ENCODE measurements around the gene MYO1A. TPM values are rescaled to one million over a fixed set of nuclear protein-coding genes. Genes with fewer than 3 reads are reported as not detected.

MYO1A gene
- total and polyA plus RNA-seq, 2 of the 13 experiments (the other 11 are each of a cell fraction or from before 2014, with no cell fraction given): 5.3 to 6.0 TPM

DNA sequence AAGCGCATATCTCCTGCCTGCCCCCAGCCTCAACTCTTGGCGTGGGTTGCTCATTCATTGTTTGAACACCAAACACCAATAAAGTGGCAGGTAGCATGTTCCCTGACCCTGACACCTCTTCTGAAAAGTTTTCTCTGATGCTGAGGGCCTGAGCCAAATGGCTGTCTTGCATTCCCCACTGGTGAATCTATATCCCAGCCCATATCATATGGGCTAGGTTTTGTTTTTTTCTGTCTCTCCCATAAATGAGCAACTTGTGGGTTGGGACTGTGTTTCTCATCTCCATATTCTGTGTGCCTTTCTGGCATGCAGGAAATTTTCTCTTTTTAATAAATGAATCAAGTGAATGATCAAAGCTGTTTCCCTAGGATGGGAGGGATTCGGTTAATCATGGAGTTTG, 5.0 kb downstream of the MYO1A start:
- Histone ChIP-seq H3K9ac (ENCODE audit: insufficient read depth, low read depth, low read length) (no peak overlapping the region), H3K4me2 (ENCODE audit: low read depth, low read length) (no peak overlapping the region), H3K36me3 (replicated peaks in 1 of 2; ENCODE audit: control insufficient read depth in 1 of 2, insufficient read depth in 2 of 2, low read length in 2 of 2) (no peaks in the 10 kb centered on the region), H3K4me3 (replicated peaks in 1 of 3; ENCODE audit: insufficient read depth in 1 of 3, low read depth in 2 of 3, low read length in 3 of 3) (no peak overlapping the region), H2AFZ (ENCODE audit: low read length) (no peak overlapping the region), H3K79me2 (ENCODE audit: insufficient read depth, low read length) (no peaks in the 10 kb centered on the region), H3K27me3 (ENCODE audit: control insufficient read depth in 1 of 2, insufficient read depth in 2 of 2, low read length in 2 of 2) (no peaks in the 10 kb centered on the region), H3K27ac (ENCODE audit: extremely low read length, insufficient read depth, low read length) (no peak overlapping the region), H3K9me3 (ENCODE audit: low read length) (no peaks in the 10 kb centered on the region), H4K20me1 (ENCODE audit: insufficient read depth, low read length) (no peaks in the 10 kb centered on the region), H3K4me1 (ENCODE audit: insufficient read depth, low read length) (peaks cover 21% of the 10 kb centered on the region)
- no TSS peak for BruUV-seq (replicated peaks)
- CTCF ChIA-PET (ENCODE audit: low intra/inter-chr PET ratio, low total read pairs): no interaction called here
- TF ChIP-seq SMARCC2 (IDR thresholded peaks at IDR 0.05): no peak
- TF ChIP-seq ZNF10 (CRISPR knock-in tag; IDR thresholded peaks at IDR 0.05; ENCODE audit: borderline replicate concordance, low read depth): no peak
- no peak for TF ChIP-seq KLF6 (CRISPR knock-in tag; IDR thresholded peaks at IDR 0.05)
- no peak for TF ChIP-seq NFE2L1 (CRISPR knock-in tag; IDR thresholded peaks at IDR 0.05; ENCODE audit: borderline replicate concordance)
- TF ChIP-seq AKAP8 (CRISPR knock-in tag; IDR thresholded peaks at IDR 0.05): no peak
- no peak for TF ChIP-seq ZNF780A (CRISPR knock-in tag; IDR thresholded peaks at IDR 0.05)
- TF ChIP-seq, protein P1, sequence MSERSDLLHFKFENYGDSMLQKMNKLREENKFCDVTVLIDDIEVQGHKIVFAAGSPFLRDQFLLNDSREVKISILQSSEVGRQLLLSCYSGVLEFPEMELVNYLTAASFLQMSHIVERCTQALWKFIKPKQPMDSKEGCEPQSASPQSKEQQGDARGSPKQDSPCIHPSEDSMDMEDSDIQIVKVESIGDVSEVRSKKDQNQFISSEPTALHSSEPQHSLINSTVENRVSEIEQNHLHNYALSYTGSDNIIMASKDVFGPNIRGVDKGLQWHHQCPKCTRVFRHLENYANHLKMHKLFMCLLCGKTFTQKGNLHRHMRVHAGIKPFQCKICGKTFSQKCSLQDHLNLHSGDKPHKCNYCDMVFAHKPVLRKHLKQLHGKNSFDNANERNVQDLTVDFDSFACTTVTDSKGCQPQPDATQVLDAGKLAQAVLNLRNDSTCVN (CRISPR knock-in tag; IDR thresholded peaks at IDR 0.05; ENCODE audit: borderline replicate concordance): no peak
- TF ChIP-seq NRL (CRISPR knock-in tag; IDR thresholded peaks at IDR 0.05; ENCODE audit: borderline replicate concordance): no peak
- TF ChIP-seq HNF4A (CRISPR knock-in tag; IDR thresholded peaks at IDR 0.05): no peak
- POLR2A ChIA-PET: no interaction called here
- DNase-seq (ENCODE audit: low spot score): no peak
- intact Hi-C loops (cut with micrococcal nuclease; ENCODE audit: unreplicated experiment) (no loop called here), in situ Hi-C loops (cut with HindIII; ENCODE audit: extremely low pct_ligation_motif_present, low pct_unique_long_range_greater_than_20kb) (no loop called here)
- no peak for FAIRE-seq
- 94% methylated on average over 3 of the region's 3 CpGs for WGBS (ENCODE audit: low lambda C conversion rate)
- no peak for ATAC-seq

DNA sequence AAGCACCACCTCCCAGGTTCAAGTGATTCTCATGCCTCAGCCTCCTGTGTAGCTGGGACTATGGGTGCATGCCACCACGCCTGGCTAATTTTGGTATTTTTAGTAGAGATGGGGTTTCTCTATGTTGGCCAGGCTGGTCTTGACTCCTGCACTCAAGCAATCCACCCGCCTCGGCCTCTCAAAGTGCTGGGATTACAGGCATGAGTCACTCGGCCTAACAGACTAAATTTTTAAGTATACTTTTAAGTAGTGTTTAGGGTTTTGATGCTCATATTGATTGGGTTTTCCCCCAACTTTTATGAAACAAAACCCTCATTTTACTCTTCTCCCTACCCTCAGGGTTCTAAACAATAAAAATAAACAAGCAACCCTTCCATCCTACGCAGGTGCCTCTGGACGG, 5.5 kb downstream of the MYO1A start:
- Histone ChIP-seq H3K9ac (ENCODE audit: insufficient read depth, low read depth, low read length) (no peak overlapping the region), H2AFZ (ENCODE audit: low read length) (no peak overlapping the region), H3K4me3 (replicated peaks in 1 of 3; ENCODE audit: insufficient read depth in 1 of 3, low read depth in 2 of 3, low read length in 3 of 3) (no peak overlapping the region), H3K4me1 (ENCODE audit: insufficient read depth, low read length) (peaks cover 17% of the 10 kb centered on the region), H3K27ac (ENCODE audit: extremely low read length, insufficient read depth, low read length) (no peak overlapping the region), H3K79me2 (ENCODE audit: insufficient read depth, low read length) (no peaks in the 10 kb centered on the region), H3K27me3 (ENCODE audit: control insufficient read depth in 1 of 2, insufficient read depth in 2 of 2, low read length in 2 of 2) (no peaks in the 10 kb centered on the region), H3K36me3 (replicated peaks in 1 of 2; ENCODE audit: control insufficient read depth in 1 of 2, insufficient read depth in 2 of 2, low read length in 2 of 2) (no peaks in the 10 kb centered on the region), H3K4me2 (ENCODE audit: low read depth, low read length) (no peak overlapping the region), H4K20me1 (ENCODE audit: insufficient read depth, low read length) (no peaks in the 10 kb centered on the region), H3K9me3 (ENCODE audit: low read length) (no peaks in the 10 kb centered on the region)
- in situ Hi-C loops (cut with HindIII; ENCODE audit: extremely low pct_ligation_motif_present, low pct_unique_long_range_greater_than_20kb) (no loop called here), intact Hi-C loops (cut with micrococcal nuclease; ENCODE audit: unreplicated experiment) (no loop called here)
- 87% methylated on average over 6 of the region's 6 CpGs for WGBS (ENCODE audit: low lambda C conversion rate)
- no TSS peak for BruUV-seq (replicated peaks)
- ATAC-seq (no peak), FAIRE-seq (no peak), DNase-seq (ENCODE audit: low spot score) (no peak)
- TF ChIP-seq, protein P2, sequence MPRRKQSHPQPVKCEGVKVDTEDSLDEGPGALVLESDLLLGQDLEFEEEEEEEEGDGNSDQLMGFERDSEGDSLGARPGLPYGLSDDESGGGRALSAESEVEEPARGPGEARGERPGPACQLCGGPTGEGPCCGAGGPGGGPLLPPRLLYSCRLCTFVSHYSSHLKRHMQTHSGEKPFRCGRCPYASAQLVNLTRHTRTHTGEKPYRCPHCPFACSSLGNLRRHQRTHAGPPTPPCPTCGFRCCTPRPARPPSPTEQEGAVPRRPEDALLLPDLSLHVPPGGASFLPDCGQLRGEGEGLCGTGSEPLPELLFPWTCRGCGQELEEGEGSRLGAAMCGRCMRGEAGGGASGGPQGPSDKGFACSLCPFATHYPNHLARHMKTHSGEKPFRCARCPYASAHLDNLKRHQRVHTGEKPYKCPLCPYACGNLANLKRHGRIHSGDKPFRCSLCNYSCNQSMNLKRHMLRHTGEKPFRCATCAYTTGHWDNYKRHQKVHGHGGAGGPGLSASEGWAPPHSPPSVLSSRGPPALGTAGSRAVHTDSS (CRISPR knock-in tag; conservative IDR thresholded peaks at IDR 0.05): no peak
- TF ChIP-seq PHF5A (CRISPR knock-in tag; IDR thresholded peaks at IDR 0.05; ENCODE audit: low read depth, unreplicated experiment): no peak
- POLR2A ChIA-PET: no interaction called here
- CTCF ChIA-PET (ENCODE audit: low intra/inter-chr PET ratio, low total read pairs): no interaction called here

Data from HepG2 (cell line).